CD14-positive monocyte (primary cell): ENCODE measurements around the gene TMEM44. TPM values are rescaled to one million over a fixed set of nuclear protein-coding genes. Genes with fewer than 3 reads are reported as not detected.
A peak's percentile ranks its signal among the peaks of the same experiment; 100 is the strongest.

Source experiments
- DNase-seq, 3 donors: peaks; one replicate each; pipeline ENCODE4 v3.0.0-alpha.2; 2011 to 2022
- H2AFZ ChIP-seq: 2 replicates; pipeline ENCODE4 v1.6.0; 2012; ENCODE audit warnings: mild to moderate bottlenecking, low read depth, low read length, inconsistent platforms; ENCODE audit not compliant: insufficient read depth, poor library complexity, severe bottlenecking
- H3K27ac ChIP-seq, 2 donors: 1 replicate in 1 of 2; 2 replicates in 1 of 2; pipeline ENCODE4 v1.5.1; 2012 to 2013; ENCODE audit warnings: low read length in 2 of 2, control low read depth in 1 of 2, inconsistent platforms in 1 of 2, low read depth in 1 of 2, mild to moderate bottlenecking in 1 of 2
- H3K27me3 ChIP-seq, 2 donors: one replicate each; pipeline versions ENCODE4 v1.6.0 to v1.6.1; 2011 to 2013; ENCODE audit warnings: low read length in 2 of 2; ENCODE audit not compliant: control insufficient read depth in 2 of 2, insufficient read depth in 2 of 2
- H3K36me3 ChIP-seq, 2 donors: replicated peaks in 1 of 2; 1 replicate in 1 of 2; 2 replicates in 1 of 2; pipeline versions ENCODE4 v1.5.1 to v1.6.1; 2012 to 2013; ENCODE audit warnings: low read length in 2 of 2, control low read depth in 1 of 2, inconsistent platforms in 1 of 2, mild to moderate bottlenecking in 1 of 2; ENCODE audit not compliant: insufficient read depth in 2 of 2, control insufficient read depth in 1 of 2
- H3K4me1 ChIP-seq, 2 donors: 1 replicate in 1 of 2; 2 replicates in 1 of 2; pipeline versions ENCODE4 v1.5.1 to v1.6.1; 2012 to 2013; ENCODE audit warnings: low read length in 2 of 2, control low read depth in 1 of 2, inconsistent platforms in 1 of 2, mild to moderate bottlenecking in 1 of 2, moderate library complexity in 1 of 2; ENCODE audit not compliant: insufficient read depth in 2 of 2, control insufficient read depth in 1 of 2
- H3K4me2 ChIP-seq: replicated peaks from 2 replicates; pipeline ENCODE3; 2012; ENCODE audit warnings: low read length, moderate library complexity, mild to moderate bottlenecking; ENCODE audit not compliant: poor library complexity, severe bottlenecking; ENCODE audit errors: extremely low read depth
- H3K4me3 ChIP-seq, 3 experiments: fragments of 200-600 bp in 1 of 3; sonication (generic) in 1 of 3; replicated peaks in 1 of 3; 1 replicate in 2 of 3; 2 replicates in 1 of 3; pipeline ENCODE4 v1.5.1; 2011 to 2013; ENCODE audit warnings: low read length in 3 of 3, mild to moderate bottlenecking in 3 of 3, control low read depth in 2 of 3, low read depth in 2 of 3, inconsistent platforms in 1 of 3, moderate library complexity in 1 of 3
- H3K79me2 ChIP-seq: 2 replicates; pipeline ENCODE4 v1.6.0; 2012; ENCODE audit warnings: mild to moderate bottlenecking, control low read depth, inconsistent platforms, low read length, moderate library complexity; ENCODE audit not compliant: insufficient read depth
- H3K9ac ChIP-seq: 2 replicates; pipeline ENCODE4 v1.6.0; 2017; ENCODE audit warnings: low read length, mild to moderate bottlenecking; ENCODE audit not compliant: insufficient read depth, poor library complexity, severe bottlenecking
- H3K9me3 ChIP-seq, 2 donors: replicated peaks in 1 of 2; 1 replicate in 1 of 2; 2 replicates in 1 of 2; pipeline versions ENCODE4 v1.5.1 to v1.6.1; 2012 to 2013; ENCODE audit warnings: low read length in 2 of 2, control low read depth in 1 of 2; ENCODE audit not compliant: control insufficient read depth in 1 of 2, insufficient read depth in 1 of 2
- H4K20me1 ChIP-seq: 2 replicates; pipeline ENCODE4 v1.6.0; 2012; ENCODE audit warnings: mild to moderate bottlenecking, low read length, control low read depth, moderate library complexity; ENCODE audit not compliant: insufficient read depth
- H3K27ac Mint-ChIP-seq, 7 donors: one replicate each; pipeline ENCODE4 v1.8.0; 2020; ENCODE audit warnings: mild to moderate bottlenecking in 7 of 7, mixed read lengths in 7 of 7, moderate library complexity in 6 of 7, inconsistent platforms in 2 of 7
- H3K27me3 Mint-ChIP-seq, 3 donors: one replicate each; pipeline ENCODE4 v1.8.0; 2021 to 2022; ENCODE audit warnings: low read depth in 3 of 3, mild to moderate bottlenecking in 3 of 3, mixed read lengths in 3 of 3, moderate library complexity in 3 of 3, inconsistent platforms in 1 of 3
- H3K36me3 Mint-ChIP-seq, 2 donors: one replicate each; pipeline ENCODE4 v1.8.0; 2020; ENCODE audit warnings: mixed read lengths in 2 of 2, inconsistent platforms in 1 of 2, mild to moderate bottlenecking in 1 of 2
- H3K4me1 Mint-ChIP-seq: one replicate; pipeline ENCODE4 v1.8.0; 2020; ENCODE audit warnings: mild to moderate bottlenecking, mixed read lengths
- H3K4me3 Mint-ChIP-seq, 2 donors: one replicate each; pipeline ENCODE4 v1.8.0; 2020; ENCODE audit warnings: mild to moderate bottlenecking in 2 of 2, mixed read lengths in 2 of 2, moderate library complexity in 1 of 2
- H3K9me3 Mint-ChIP-seq, 7 donors: one replicate each; pipeline ENCODE4 v1.8.0; 2020 to 2022; ENCODE audit warnings: mixed read lengths in 7 of 7, mild to moderate bottlenecking in 6 of 7, moderate library complexity in 6 of 7, inconsistent platforms in 2 of 7
- WGBS: methylation state at CpG from one replicate; pipeline ENCODE4 v1.1.5; 2013; ENCODE audit warnings: missing lambda C conversion rate; ENCODE audit not compliant: insufficient coverage; 5-methylcytosine and 5-hydroxymethylcytosine counted together
- intact Hi-C, 2 donors: fragments of 100-400 bp; cut with micrococcal nuclease; formaldehyde crosslinking; loops; one replicate each; pipeline versions ENCODE4 v1.15.0 to v1.15.1; 2023
- polyA plus RNA-seq, 3 donors: library from polyadenylated mRNA; depleted of rRNA in 1 of 3; unstranded in 2 of 3; stranded (reverse) in 1 of 3; fragments of 300-500 nt in 2 of 3; fragments of >200 nt in 1 of 3; fragmentation: Illumina TruSeq in 2 of 3; gene quantifications; 1 replicate in 2 of 3; 2 replicates in 1 of 3; pipeline ENCODE4 v1.2.3, GENCODE V29; 2012 to 2021
- TF ChIP-seq, protein P1 (sequence below): fragments of 200-600 bp; IDR thresholded peaks from one replicate; pipeline ENCODE4 v1.8.0; 2022; ENCODE audit warnings: antibody characterized with exemption, mild to moderate bottlenecking

The TMEM44 gene
- polyA plus RNA-seq, 3 donors = 0.68 TPM; not detected in 2

DNA sequence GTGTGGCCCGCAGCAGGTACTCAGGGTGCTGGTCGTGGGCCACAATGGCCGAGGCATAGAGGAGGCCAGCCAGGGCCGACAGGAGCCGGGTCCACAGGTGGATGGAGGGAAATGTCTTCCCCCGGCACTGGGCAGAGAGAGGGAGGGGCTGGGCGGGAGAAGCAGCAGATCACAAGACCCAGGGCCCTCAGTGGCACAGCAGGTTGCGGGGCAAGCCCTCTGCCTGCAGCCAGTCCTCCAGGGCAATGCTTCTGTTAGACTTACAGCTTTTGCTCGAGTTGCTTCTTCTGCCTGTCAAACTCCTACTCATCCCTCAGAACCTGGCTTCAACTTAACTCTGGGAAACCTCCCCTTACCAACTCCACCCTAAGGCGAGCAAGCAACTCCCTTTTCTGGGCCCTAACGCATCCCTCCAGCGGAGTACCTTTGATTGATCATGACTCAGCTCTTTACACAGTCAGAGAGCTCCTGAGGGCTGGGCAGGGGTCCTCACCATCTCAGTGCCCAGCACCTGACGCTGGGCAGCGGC lies 16.0 kb downstream of the TMEM44 start:
- DNase-seq = no peak
- H3K9ac ChIP-seq = no peak overlapping the region
- H3K36me3 ChIP-seq = no peaks in the 10 kb centered on the region
- TF ChIP-seq, protein P1, sequence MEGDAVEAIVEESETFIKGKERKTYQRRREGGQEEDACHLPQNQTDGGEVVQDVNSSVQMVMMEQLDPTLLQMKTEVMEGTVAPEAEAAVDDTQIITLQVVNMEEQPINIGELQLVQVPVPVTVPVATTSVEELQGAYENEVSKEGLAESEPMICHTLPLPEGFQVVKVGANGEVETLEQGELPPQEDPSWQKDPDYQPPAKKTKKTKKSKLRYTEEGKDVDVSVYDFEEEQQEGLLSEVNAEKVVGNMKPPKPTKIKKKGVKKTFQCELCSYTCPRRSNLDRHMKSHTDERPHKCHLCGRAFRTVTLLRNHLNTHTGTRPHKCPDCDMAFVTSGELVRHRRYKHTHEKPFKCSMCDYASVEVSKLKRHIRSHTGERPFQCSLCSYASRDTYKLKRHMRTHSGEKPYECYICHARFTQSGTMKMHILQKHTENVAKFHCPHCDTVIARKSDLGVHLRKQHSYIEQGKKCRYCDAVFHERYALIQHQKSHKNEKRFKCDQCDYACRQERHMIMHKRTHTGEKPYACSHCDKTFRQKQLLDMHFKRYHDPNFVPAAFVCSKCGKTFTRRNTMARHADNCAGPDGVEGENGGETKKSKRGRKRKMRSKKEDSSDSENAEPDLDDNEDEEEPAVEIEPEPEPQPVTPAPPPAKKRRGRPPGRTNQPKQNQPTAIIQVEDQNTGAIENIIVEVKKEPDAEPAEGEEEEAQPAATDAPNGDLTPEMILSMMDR = no peak
- H3K4me2 ChIP-seq = no peak overlapping the region
- Mint-ChIP-seq H3K27me3 (no peaks in the 10 kb centered on the region), H3K4me1 (peaks cover 9% of the 10 kb centered on the region), H3K9me3 (peaks cover 0 to 3% (median 0%) of the 10 kb centered on the region in 7 donors), H3K36me3 (peaks cover 0 to 2% of the 10 kb centered on the region in 2 donors), H3K27ac (peak overlapping the region in 1 of 7 donors; percentile 68), H3K4me3 (no peak overlapping the region)
- no peak overlapping the region for H2AFZ ChIP-seq
- H3K79me2 ChIP-seq = no peaks in the 10 kb centered on the region
- no peak overlapping the region for H3K4me3 ChIP-seq
- WGBS = 91% methylated on average over 14 of the region's 14 CpGs
- H3K9me3 ChIP-seq = no peaks in the 10 kb centered on the region
- intact Hi-C loops = no loop called here
- H3K27ac ChIP-seq = no peak overlapping the region
- no peaks in the 10 kb centered on the region for H4K20me1 ChIP-seq
- H3K4me1 ChIP-seq = peaks cover 0 to 2% of the 10 kb centered on the region in 2 donors
- no peaks in the 10 kb centered on the region for H3K27me3 ChIP-seq

DNA sequence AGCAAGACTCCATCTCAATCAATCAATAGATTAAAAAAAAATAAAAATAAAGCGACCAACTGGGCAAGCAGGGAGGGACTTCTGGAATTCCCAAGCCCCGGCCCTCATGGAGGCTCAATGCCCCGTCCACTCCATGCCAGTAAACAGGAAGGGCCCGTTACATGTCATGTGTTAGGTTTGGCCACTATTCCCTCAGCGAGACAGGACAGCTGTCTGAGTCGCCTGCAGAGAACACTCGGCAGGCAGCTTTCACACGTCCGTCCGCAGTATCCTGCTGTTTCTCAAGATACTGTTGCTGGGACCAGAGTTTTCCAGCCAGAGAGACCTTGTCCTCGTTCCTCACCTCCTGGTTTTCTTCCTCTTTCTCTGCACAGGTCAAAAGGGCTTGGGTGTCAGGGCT lies 18.0 kb downstream of the TMEM44 start:
- TF ChIP-seq, protein P1 = no peak
- Mint-ChIP-seq H3K36me3 (peaks cover 0 to 2% of the 10 kb centered on the region in 2 donors), H3K27me3 (no peaks in the 10 kb centered on the region), H3K4me1 (peaks cover 3% of the 10 kb centered on the region), H3K9me3 (peaks cover 0 to 3% (median 0%) of the 10 kb centered on the region in 7 donors), H3K4me3 (no peak overlapping the region), H3K27ac (no peak overlapping the region)
- Histone ChIP-seq H3K9ac (no peak overlapping the region), H3K4me1 (peaks cover 0 to 5% of the 10 kb centered on the region in 2 donors), H2AFZ (no peak overlapping the region), H3K9me3 (no peaks in the 10 kb centered on the region), H4K20me1 (no peaks in the 10 kb centered on the region), H3K4me3 (no peak overlapping the region), H3K27ac (no peak overlapping the region), H3K79me2 (no peaks in the 10 kb centered on the region), H3K36me3 (no peaks in the 10 kb centered on the region), H3K27me3 (no peaks in the 10 kb centered on the region), H3K4me2 (no peak overlapping the region)
- no peak for DNase-seq
- whole genome bisulfite sequencing = 92% methylated on average over 11 of the region's 11 CpGs
- intact Hi-C loops = no loop called here
